ENCODE data around the gene PROK1. TPM values are rescaled to one million over a fixed set of nuclear protein-coding genes. Genes with fewer than 3 reads are reported as not detected.

Gene PROK1
- total RNA-seq, 2 experiments from 2014 or later = not detected

DNA sequence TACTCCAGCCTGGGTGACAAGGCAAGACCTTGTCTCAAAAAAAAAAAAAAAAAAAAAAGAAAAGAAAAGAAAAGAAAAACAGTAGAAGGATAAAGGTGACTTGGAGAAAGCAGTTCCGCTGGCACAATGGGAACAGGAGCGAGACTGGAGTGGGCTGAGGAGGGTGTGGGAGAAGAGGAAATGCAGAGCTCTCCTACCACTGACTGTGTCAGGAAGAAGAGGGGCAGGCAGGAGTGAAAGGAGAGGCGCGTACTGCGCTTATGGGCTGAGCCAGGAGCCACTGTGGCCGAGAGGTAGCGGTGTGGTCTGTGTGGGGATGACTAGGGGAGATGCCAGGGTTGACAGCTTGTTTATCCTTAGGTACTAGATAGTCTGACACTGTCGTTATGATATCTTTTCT lies 6.4 kb upstream of the PROK1 start:
- H3K27me3 Mint-ChIP-seq = no peaks in the 10 kb centered on the region

GRCh38 chr1:110449661-110450651 lies 993 bp upstream of the PROK1 start:
- no peaks in the 10 kb centered on the region for H3K4me1 ChIP-seq (ENCODE audit: insufficient read depth, low read length)
- no peak for DNase-seq
- H3K9me3 Mint-ChIP-seq = no peaks in the 10 kb centered on the region
- intact Hi-C loops (cut with DNase I, micrococcal nuclease) = no loop called here
- ATAC-seq (ENCODE audit: poor library complexity) = no peak
- no peak overlapping the region for H3K4me3 ChIP-seq (ENCODE audit: low read length)
- H3K27me3 Mint-ChIP-seq = peaks cover 10% of the 10 kb centered on the region
- H3K27me3 ChIP-seq (ENCODE audit: control insufficient read depth in 1 of 2, insufficient read depth in 2 of 2, low read length in 2 of 2) = peaks cover 0 to 3% of the 10 kb centered on the region in 2 experiments
- TF ChIP-seq, protein P1, sequence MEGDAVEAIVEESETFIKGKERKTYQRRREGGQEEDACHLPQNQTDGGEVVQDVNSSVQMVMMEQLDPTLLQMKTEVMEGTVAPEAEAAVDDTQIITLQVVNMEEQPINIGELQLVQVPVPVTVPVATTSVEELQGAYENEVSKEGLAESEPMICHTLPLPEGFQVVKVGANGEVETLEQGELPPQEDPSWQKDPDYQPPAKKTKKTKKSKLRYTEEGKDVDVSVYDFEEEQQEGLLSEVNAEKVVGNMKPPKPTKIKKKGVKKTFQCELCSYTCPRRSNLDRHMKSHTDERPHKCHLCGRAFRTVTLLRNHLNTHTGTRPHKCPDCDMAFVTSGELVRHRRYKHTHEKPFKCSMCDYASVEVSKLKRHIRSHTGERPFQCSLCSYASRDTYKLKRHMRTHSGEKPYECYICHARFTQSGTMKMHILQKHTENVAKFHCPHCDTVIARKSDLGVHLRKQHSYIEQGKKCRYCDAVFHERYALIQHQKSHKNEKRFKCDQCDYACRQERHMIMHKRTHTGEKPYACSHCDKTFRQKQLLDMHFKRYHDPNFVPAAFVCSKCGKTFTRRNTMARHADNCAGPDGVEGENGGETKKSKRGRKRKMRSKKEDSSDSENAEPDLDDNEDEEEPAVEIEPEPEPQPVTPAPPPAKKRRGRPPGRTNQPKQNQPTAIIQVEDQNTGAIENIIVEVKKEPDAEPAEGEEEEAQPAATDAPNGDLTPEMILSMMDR (IDR thresholded peaks at IDR 0.05) = no peak
- no peaks in the 10 kb centered on the region for H3K9me3 ChIP-seq (ENCODE audit: control insufficient read depth in 1 of 2, insufficient read depth in 1 of 2, low read length in 2 of 2)
- ChIA-PET CTCF (no interaction called here), POLR2A (no interaction called here)
- no peaks in the 10 kb centered on the region for H3K4me1 Mint-ChIP-seq (ENCODE audit: low read depth)
- H3K36me3 ChIP-seq (ENCODE audit: insufficient read depth, low read length) = no peaks in the 10 kb centered on the region
- no peak overlapping the region for H3K27ac Mint-ChIP-seq
- no peak overlapping the region for H3K4me3 Mint-ChIP-seq
- H3K27ac ChIP-seq (ENCODE audit: low read depth in 1 of 2, low read length in 2 of 2) = no peak overlapping the region
- H3K36me3 Mint-ChIP-seq (ENCODE audit: low read depth) = no peaks in the 10 kb centered on the region

More for the DNA sequence above, 6.4 kb upstream of the PROK1 start:
- TF ChIP-seq, protein P1 (IDR thresholded peaks at IDR 0.05) = no peak
- H3K36me3 ChIP-seq (ENCODE audit: insufficient read depth, low read length) = no peaks in the 10 kb centered on the region
- peaks cover 3% of the 10 kb centered on the region in 2 experiments for H3K27me3 ChIP-seq (ENCODE audit: control insufficient read depth in 1 of 2, insufficient read depth in 2 of 2, low read length in 2 of 2)
- intact Hi-C loops (cut with DNase I, micrococcal nuclease) = no loop called here
- POLR2A ChIA-PET = no interaction called here
- Mint-ChIP-seq H3K4me3 (no peak overlapping the region), H3K36me3 (ENCODE audit: low read depth) (no peaks in the 10 kb centered on the region), H3K9me3 (no peaks in the 10 kb centered on the region), H3K4me1 (ENCODE audit: low read depth) (no peaks in the 10 kb centered on the region), H3K27ac (no peak overlapping the region)
- no peak for ATAC-seq (ENCODE audit: poor library complexity)
- no peak overlapping the region for H3K27ac ChIP-seq (ENCODE audit: low read depth in 1 of 2, low read length in 2 of 2)
- H3K4me3 ChIP-seq (ENCODE audit: low read length) = no peak overlapping the region
- no peak for DNase-seq
- CTCF ChIA-PET = no interaction called here
- no peaks in the 10 kb centered on the region for H3K4me1 ChIP-seq (ENCODE audit: insufficient read depth, low read length)
- H3K9me3 ChIP-seq (ENCODE audit: control insufficient read depth in 1 of 2, insufficient read depth in 1 of 2, low read length in 2 of 2) = no peaks in the 10 kb centered on the region

DNA sequence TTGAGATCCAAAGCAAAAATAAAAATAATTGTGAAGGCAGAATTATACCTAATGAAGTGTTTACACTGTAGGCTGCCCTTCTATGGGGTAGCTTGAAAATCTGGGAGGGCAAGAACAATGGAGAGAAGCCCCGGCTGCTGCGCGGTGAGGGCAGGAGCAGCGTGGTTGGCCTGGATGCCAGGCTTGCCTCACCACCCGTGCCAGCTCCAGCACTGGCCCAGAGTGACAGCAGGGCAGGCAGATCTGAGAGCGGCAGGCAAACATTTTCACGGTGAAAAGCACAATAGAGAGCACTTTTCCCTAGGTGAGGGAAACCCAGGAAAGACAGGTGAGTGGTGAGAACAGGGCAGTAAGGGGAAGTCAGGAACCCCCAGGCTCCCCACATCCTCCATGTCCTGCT lies 1.4 kb downstream of the PROK1 start:
- H3K9me3 Mint-ChIP-seq = no peaks in the 10 kb centered on the region

More for the DNA sequence above, 1.4 kb downstream of the PROK1 start:
- Histone ChIP-seq H3K4me3 (ENCODE audit: low read length) (no peak overlapping the region), H3K27ac (ENCODE audit: low read depth in 1 of 2, low read length in 2 of 2) (no peak overlapping the region), H3K9me3 (ENCODE audit: control insufficient read depth in 1 of 2, insufficient read depth in 1 of 2, low read length in 2 of 2) (no peaks in the 10 kb centered on the region), H3K4me1 (ENCODE audit: insufficient read depth, low read length) (no peaks in the 10 kb centered on the region), H3K27me3 (ENCODE audit: control insufficient read depth in 1 of 2, insufficient read depth in 2 of 2, low read length in 2 of 2) (peaks cover 0 to 3% of the 10 kb centered on the region in 2 experiments), H3K36me3 (ENCODE audit: insufficient read depth, low read length) (no peaks in the 10 kb centered on the region)
- H3K4me3 Mint-ChIP-seq = no peak overlapping the region
- CTCF ChIA-PET = interaction anchor here (1.1 kb wide), 1 partner anchor 8 kb away, joined by 3 read pairs; no protein-coding TSS in a partner anchor
- H3K4me1 Mint-ChIP-seq (ENCODE audit: low read depth) = no peaks in the 10 kb centered on the region
- intact Hi-C loops (cut with DNase I, micrococcal nuclease) = no loop called here
- DNase-seq (no peak), ATAC-seq (ENCODE audit: poor library complexity) (no peak)
- H3K27me3 Mint-ChIP-seq = peaks cover 10% of the 10 kb centered on the region
- POLR2A ChIA-PET = no interaction called here
- H3K27ac Mint-ChIP-seq = no peak overlapping the region
- TF ChIP-seq, protein P1 (IDR thresholded peaks at IDR 0.05) = no peak
- no peaks in the 10 kb centered on the region for H3K36me3 Mint-ChIP-seq (ENCODE audit: low read depth)

Measured in CD4-positive, alpha-beta T cell (primary cell).